GM21423 (cell line): Measurements from ENCODE around the gene EXOC4.

Source experiments
- ATAC-seq: cut with Tn5 transposase; IDR thresholded peaks from one replicate; pipeline ENCODE4 v1.9.1; 2021; ENCODE audit warnings: mild to moderate bottlenecking, moderate library complexity; ENCODE audit not compliant: unreplicated experiment

The EXOC4 gene

GRCh38 chr7:133482599-133482998, 229.7 kb downstream of the EXOC4 start:
- no peak for ATAC-seq

DNA sequence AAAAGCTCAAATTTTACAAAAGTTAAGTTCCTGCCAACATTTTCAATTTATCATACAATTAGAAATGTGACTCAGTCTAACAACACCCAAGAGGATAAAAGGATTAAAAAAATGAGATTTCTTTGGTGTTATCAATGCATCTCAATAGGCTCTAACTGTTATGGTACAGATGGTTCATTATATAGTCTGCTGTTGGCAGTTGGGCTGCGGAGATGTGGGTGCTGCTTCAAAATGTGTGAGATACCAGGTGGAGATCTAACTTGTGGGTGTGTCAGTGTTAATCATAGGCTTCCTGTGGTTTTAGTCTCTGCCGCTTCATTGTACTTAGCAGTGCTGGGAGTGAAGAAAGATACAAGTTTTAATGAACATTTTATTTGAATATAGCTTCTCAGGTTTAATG, 231.2 kb downstream of the EXOC4 start:
- ATAC-seq, result no peak

GRCh38 chr7:133489906-133490305, 237.0 kb downstream of the EXOC4 start:
- ATAC-seq, result no peak

DNA sequence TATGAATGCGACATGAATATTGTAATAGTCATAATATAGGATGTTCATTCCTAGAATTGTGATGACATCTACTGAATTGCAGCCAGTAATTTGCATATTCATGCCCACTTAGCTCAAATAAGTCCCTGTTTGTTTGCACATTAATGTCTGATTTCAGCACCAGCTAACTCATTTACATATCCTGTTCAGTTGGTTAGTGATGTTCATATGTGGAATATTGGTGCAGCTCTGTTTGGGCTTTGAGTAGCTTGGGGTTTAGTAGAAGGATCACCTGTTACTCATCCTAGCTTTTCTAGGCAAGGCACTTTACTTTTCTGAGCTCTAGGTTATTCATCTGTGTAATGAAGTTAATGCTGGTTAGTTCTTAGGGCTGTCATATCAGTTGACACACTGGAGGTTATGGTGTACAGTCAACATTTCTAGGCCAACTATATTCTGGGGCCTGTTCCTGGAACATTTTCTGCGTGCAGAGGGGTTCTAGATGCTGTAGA, 238.4 kb downstream of the EXOC4 start:
- no peak for ATAC-seq

DNA sequence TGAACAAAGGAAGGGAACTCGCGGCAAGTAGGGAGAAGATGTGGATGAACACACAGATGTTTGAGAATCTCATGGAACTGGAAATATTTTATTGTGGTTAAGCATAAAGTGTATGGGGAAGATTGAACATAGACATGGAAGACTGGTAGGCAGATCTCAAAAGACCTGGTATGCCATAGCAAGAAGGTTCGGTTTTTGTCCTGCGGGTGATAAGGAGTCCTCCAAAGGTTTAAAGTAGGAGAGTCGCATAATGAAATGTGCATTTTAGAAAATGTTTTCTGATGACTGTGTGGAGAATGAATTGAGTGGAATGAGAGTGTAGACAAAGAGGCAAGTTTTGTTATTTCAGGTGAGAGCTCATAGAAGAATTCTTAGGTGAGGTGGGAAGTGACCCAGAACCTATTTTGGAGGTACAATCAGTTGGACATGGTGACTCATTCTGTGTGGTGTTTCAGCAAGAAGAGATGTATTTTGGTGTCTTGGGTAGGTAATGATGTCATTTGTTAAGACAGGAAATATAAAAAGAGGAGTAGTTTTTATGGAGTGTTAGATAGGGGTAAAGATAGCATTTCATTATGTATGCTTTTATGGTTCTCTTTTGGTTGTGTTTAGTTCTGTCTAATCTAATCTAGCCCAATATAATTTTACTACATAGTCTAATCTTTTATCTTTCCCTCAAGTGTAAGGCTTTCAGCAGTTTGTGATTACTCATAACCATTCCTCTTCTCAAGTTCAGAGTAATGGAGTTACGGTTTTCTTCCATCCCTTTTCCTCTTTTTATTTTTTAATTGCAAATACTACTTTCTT, 239.2 kb downstream of the EXOC4 start:
- no peak for ATAC-seq

DNA sequence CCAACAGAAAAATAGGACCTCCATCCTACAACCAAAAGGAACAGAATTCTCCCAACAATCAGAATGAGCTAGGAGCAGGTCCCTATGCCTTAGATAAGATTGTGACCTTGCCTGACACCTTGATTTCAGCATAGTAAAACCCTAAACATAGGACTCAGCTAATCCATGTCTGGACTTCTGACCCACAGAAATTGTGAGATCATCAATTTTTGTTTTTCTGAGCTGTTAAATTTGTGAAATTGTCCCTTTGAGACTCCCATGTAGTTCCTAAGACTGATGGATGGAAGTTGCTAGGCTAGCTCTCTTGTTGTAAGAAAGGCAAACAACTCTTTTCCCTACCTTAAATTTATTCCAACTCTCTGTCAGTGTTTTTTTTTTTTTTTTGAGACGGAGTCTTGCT, 244.2 kb downstream of the EXOC4 start:
- ATAC-seq, result no peak

DNA sequence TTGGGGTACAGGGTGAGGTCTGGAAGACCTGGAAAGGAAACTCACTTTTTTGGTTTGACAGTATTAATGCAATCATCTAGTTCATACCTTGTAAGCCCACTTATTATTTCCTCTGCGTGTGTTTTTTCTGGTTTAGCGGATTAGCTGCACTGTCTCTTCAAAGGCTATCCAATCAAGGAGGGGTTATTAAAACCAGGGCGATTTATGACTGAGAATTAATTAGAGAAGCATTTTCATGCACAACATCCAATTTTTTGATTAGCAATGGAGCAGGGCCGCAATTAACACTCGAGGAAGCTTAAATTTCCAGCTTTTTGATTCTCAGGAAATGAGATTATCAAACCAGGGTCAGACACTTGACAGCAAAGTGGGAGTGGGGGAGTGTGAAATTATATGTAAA, 248.9 kb downstream of the EXOC4 start:
- ATAC-seq, result no peak

GRCh38 chr7:133502498-133502897, 249.6 kb downstream of the EXOC4 start:
- ATAC-seq, result no peak

- no peak for ATAC-seq
Observed at GRCh38 chr7:133502972-133503371, 250.1 kb downstream of the EXOC4 start.

GRCh38 chr7:133504825-133505224, 251.9 kb downstream of the EXOC4 start:
- no peak for ATAC-seq

GRCh38 chr7:133509822-133510221, 256.9 kb downstream of the EXOC4 start:
- ATAC-seq, result no peak

DNA sequence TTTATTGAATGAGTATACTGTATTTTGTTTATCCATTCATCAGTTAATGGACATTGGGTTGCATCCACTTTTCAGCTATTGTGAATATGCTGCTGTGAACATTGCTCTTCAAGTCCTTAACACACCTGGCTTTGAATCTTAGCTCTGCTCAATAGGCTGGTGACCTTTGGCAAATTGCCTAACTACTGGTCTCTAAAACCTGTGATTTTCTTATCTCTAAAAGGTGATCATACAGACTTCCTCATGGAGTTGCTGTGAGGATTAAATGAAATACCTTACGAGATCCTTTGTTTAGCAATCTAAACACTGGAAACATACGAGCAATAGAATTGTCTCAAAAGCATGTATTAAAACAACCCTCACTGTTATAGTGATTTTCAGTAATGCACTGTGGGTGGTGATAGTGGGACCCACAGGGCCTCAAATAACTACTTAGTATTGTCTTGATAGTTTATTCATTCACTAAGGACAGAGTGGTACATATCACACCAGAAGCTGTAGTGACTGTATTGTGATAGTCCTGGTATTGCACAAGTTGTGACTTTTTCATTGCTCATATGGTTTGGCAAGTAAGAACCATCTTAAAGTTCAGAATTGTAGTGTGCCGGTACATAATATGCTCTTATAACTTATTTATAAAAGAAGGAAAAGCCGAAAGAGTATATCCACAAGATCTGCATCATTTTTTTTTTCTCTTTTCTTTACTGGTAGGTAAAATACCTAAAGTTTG, 257.6 kb downstream of the EXOC4 start:
- no peak for ATAC-seq

DNA sequence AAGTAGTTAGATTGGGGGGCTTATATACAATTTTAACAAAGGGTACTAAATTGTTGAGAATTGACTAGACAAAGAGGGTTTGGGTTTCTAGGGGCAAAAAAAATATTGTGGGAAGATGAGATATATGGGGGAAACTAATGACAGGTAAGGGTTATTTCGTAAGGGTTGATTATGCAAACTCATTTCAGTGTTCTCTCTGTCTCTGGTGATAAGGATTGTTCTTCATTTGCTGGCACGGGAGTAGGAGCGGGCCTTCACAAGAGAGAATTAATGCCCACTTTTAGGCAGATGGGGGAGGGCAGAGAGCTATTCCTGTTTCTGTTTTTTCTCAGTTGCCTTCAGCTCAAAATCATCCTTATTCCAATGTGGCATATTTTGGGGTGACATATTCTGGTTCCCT, 258.4 kb downstream of the EXOC4 start:
- ATAC-seq, result no peak

DNA sequence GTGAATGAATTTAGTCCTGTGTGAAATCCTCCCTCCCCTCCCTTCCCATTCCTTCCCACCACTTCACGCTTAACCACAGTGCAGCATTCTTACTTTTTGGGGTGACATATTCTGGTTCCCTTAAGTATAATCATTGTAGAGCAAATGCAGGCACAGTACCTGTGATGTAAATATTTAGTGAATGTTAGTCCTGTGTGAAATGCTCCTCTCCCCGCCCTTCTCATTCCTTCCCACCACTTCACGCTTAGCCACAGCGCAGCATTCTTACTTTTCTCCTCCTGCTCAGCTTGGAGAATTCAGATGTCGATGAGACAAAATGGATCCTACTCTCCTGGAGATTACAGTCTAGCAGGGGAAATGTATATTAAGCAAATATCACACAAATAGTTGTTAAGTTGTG, 258.8 kb downstream of the EXOC4 start:
- no peak for ATAC-seq

GRCh38 chr7:133512560-133512959, 259.7 kb downstream of the EXOC4 start:
- no peak for ATAC-seq

GRCh38 chr7:133513608-133514007, 260.7 kb downstream of the EXOC4 start:
- no peak for ATAC-seq

GRCh38 chr7:133514551-133514950, 261.7 kb downstream of the EXOC4 start:
- no peak for ATAC-seq

DNA sequence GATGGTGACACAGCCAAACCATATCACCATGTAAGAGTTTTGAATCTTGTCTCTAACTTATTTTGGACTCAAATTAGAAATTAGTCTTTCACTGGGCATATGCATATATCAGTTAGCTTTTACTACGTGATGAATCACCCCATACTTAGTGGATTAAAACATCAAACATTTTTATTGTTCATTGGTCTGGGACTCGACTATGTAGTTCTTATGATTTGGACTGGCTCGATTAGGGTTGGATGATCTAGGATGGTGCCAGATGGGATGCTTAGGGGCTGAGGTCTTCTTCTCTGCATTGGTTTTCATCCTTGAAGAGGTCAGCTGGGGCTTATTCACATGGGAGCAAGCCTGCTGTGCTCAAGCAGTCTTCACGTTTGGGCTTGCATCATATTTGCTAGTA, 264.9 kb downstream of the EXOC4 start:
- no peak for ATAC-seq

GRCh38 chr7:133518718-133519117, 265.8 kb downstream of the EXOC4 start:
- ATAC-seq, result no peak

GRCh38 chr7:133520248-133520647, 267.4 kb downstream of the EXOC4 start:
- ATAC-seq, result no peak

DNA sequence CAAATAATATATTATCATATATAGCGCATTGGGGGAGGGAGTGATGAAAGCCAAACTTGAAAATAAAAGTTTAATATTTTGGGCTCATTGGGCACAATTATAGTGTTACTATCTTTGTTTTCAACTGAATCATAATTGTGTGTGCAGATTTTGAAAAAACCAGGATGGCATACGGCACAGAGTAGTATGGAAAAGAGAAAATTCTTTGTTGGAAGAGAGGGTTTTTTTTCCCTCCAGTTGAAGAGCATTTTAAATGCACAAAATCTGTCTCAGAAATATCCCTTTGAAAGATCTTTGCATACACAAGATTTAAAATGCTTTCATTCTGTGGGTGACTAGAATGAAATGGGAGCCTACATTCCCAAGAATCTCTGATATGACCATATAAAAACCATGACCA, 269.6 kb downstream of the EXOC4 start:
- ATAC-seq, result no peak

DNA sequence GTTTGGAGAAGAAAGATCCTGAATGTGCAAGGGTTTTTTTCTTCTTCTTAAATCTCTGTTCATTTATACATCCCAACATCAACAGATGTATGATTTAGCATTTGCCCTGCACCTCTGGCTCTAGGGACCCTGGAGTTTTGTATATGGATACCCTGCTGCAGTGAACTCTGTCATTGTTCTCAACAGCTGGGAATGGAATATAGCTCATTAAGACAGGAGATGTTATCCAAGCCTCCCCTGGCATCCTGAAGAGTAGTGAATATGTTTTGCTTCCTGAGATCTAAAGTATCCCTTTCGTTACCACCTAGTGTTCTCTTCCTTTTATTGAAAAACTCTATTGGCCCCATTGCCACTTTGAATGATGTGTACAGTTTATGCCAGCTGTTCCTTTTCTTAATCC, 275.9 kb downstream of the EXOC4 start:
- no peak for ATAC-seq
